AG09319 (cell line): ENCODE measurements around the gene SMAD2.
"Not testable (repeated sequence)": the region's sequence is repeated elsewhere in the genome, so short reads cannot be mapped to it uniquely, and the experiment has no call there.

Source experiments
- DNase-seq: peaks from one replicate; pipeline ENCODE4 v3.0.0-alpha.2; 2010; ENCODE audit warnings: low read depth; ENCODE audit errors: extremely low read depth
- TF ChIP-seq, protein P1 (sequence below): IDR thresholded peaks from 2 replicates; pipeline ENCODE4 v1.5.1; 2011; ENCODE audit warnings: low read depth, mild to moderate bottlenecking, inconsistent platforms, low read length, moderate library complexity

SMAD2 gene

DNA sequence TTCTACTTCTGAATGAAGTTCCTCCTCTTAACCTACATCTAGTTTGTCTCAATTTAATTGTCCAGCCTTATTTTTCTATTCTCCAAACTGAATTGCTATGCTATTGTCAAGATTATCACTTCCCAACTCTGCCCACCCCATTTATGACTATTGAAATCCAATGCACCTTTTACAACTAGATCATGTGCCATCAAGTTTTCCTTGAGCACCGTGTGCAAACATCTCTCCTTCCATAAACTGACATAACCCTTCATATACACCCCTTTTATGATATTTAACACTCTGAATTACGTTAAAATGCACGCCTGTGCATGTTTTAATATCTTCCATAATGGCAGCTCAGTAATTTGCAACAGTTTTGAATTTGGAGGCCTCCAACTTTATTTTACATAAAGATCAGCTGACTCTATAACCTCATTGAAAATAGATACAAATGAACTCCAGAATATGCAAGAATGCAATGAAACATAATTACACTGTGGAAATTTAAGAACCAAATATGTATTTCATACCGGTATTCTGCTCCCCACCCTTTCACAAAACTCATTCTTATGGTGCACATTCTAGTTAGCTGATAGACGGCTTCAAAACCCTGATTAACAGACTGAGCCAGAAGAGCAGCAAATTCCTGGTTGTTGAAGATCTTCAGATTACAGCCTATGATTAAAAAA is 85.5 kb downstream of the SMAD2 start:
- TF ChIP-seq, protein P1, sequence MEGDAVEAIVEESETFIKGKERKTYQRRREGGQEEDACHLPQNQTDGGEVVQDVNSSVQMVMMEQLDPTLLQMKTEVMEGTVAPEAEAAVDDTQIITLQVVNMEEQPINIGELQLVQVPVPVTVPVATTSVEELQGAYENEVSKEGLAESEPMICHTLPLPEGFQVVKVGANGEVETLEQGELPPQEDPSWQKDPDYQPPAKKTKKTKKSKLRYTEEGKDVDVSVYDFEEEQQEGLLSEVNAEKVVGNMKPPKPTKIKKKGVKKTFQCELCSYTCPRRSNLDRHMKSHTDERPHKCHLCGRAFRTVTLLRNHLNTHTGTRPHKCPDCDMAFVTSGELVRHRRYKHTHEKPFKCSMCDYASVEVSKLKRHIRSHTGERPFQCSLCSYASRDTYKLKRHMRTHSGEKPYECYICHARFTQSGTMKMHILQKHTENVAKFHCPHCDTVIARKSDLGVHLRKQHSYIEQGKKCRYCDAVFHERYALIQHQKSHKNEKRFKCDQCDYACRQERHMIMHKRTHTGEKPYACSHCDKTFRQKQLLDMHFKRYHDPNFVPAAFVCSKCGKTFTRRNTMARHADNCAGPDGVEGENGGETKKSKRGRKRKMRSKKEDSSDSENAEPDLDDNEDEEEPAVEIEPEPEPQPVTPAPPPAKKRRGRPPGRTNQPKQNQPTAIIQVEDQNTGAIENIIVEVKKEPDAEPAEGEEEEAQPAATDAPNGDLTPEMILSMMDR: no peak
- no peak for DNase-seq

DNA sequence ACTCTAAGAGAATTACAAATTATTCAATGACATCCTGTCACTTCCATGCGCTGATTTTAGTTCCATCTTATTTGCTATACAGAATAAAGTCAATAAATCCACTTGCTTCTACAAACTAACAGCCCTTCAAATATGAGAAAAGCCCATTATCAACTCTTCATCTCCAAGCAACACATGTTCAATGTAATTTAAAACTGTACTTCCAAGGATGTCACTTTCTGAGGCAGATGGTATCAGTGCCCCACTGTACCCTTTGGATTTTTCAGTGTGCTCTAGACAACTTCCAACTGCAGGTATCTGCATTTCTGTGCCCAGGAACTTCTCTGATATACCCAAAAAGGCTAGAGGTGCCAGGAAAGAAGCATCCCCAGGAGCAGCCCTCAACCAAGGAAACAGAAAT is 87.6 kb downstream of the SMAD2 start:
- DNase-seq: no peak
- TF ChIP-seq, protein P1: no peak

DNA sequence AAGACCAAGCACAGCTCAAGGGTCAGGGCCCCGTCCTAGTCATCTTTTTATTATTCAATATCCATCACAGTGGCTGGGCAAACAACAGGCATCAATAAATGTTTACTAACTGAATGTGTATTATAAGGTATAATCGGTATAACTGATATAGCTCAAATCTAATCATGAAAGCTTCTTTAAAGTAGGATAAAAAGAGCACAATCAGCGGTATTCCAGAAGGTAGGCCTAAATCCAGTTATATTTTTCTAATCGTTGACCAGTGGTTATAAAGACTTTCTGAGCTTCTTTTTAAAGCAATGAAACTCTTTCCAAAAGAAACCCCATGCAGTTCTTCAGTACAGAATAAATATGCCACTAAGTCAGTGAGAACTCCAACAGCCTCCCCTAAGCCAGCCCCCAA is 92.1 kb downstream of the SMAD2 start:
- TF ChIP-seq, protein P1: no peak

DNA sequence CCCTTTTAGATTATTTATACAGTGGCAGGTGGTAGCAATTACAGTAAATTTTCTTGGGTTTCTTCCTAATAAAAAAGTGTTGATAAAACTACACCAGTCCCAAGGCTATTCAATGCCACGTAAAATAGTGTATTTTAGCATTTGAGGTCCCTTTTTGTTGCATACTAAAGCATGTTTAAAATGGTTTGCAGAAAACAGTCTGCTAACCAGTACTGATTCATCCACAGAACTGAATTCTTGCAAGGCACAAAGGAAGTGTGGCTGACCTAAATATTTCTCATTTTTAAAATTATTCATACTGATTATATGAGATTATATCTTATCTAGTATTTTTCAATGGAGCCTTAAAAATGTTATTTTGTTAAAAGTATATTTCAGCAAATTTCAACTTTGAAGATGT is 98.1 kb downstream of the SMAD2 start:
- no peak for DNase-seq
- TF ChIP-seq, protein P1: no peak

More for the DNA sequence above, 92.1 kb downstream of the SMAD2 start:
- DNase-seq: no peak

DNA sequence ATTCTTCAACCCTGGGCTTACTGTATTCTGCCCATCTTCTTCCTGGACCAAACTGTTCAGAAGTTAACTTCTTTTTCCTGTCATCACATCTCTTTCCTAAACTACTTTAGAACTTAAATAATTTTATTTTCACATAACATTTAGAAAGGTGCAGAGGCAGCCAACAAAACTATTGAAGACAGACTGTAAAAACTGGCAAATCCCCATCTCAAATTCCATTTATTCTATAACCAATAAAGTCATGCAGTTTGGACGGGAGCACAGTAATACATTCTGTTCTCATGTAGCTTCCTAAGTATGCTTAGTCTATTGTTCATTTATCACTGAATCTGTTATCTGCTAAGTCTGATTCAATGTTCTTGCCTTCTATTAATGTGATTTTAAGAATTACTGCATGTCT is 99.1 kb downstream of the SMAD2 start:
- TF ChIP-seq, protein P1: no peak
- DNase-seq: no peak

DNA sequence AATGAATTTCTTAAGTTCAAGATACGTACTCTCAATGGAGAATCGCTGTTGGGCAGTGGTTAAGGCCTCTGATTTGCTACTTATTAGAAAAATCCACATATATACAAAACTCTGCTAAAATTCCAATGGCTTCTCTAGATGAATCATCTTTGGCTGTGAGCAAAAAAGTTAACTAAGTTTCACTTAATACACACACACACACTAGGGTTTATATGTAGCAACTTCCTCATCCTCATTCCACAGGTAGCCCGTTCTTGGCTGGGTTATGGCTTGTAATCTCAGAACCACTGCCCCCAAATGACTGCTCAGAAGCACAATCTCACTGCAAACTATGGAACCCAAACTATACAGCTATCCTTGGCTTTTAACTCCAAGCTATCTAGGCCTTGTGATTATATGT is 99.7 kb downstream of the SMAD2 start:
- no peak for DNase-seq
- TF ChIP-seq, protein P1: no peak

DNA sequence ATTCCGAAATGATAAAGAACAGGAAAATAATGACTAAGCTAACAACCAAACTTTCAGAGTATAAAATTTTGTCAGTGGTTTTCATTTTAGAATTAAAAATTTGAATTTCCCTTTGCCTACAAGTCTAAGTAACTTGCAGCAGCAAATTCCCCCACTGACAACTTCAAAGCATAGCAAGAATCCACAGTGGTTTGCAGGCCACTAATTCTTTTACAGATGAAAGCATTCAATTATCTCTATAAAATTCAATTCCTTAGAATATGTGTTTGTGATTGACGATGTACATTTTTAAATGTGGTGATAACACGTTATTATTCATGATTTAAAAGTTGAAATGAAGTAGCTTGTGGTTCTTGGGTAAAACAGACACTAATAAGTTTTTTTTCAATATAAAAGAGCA is 100.6 kb downstream of the SMAD2 start:
- no peak for DNase-seq

DNA sequence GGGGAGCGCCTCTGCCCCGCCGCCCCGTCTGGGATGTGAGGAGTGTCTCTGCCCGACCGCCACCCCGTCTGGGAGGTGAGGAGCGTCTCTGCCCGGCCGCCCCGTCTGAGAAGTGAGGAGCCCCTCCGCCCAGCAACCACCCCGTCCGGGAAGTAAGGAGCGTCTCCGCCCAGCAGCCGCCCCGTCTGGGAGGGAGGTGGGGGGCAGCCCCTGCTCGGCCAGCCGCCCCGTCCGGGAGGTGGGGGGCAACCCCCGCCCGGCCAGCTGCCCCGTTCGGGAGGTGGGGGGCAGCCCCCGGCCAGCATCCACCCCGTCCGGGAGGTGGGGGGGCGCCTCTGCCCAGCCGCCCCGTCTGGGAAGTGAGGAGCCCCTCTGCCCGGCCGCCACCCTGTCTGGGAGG is 102.4 kb downstream of the SMAD2 start:
- DNase-seq: not testable (repeated sequence)

More for the DNA sequence above, 100.6 kb downstream of the SMAD2 start:
- TF ChIP-seq, protein P1: no peak
